Transverse colon (tissue), 4 donors: ENCODE measurements around the gene RIPOR3. TPM values are rescaled to one million over a fixed set of nuclear protein-coding genes. Genes with fewer than 3 reads are reported as not detected.
A peak's percentile ranks its signal among the peaks of the same experiment; 100 is the strongest.

Experiments used
- DNase-seq: peaks from one replicate; pipeline ENCODE4 v3.0.0-alpha.2; 2019
- H3K27ac ChIP-seq, 4 donors: fragments of 200-600 bp; sonication (generic); 2 replicates each; pipeline ENCODE4 v1.5.1; 2016 to 2018; ENCODE audit warnings: inconsistent platforms in 4 of 4
- H3K27me3 ChIP-seq: fragments of 200-600 bp; sonication (generic); 2 replicates; pipeline ENCODE4 v1.5.1; 2017; ENCODE audit warnings: inconsistent platforms
- H3K36me3 ChIP-seq, 4 donors: fragments of 200-600 bp; sonication (generic); 2 replicates each; pipeline ENCODE4 v1.5.1; 2017 to 2019; ENCODE audit warnings: inconsistent platforms in 4 of 4
- H3K4me1 ChIP-seq, 4 donors: fragments of 200-600 bp; sonication (generic); 2 replicates each; pipeline ENCODE4 v1.5.1; 2017 to 2020; ENCODE audit warnings: inconsistent platforms in 4 of 4
- H3K4me3 ChIP-seq, 4 donors: fragments of 200-600 bp; sonication (generic); 1 replicate in 1 of 4; 2 replicates in 3 of 4; pipeline versions ENCODE4 v1.5.1 to v1.6.1; 2017 to 2019; ENCODE audit warnings: inconsistent platforms in 4 of 4
- H3K9me3 ChIP-seq, 2 donors: fragments of 200-600 bp; sonication (generic); 2 replicates each; pipeline ENCODE4 v1.5.1; 2017 to 2019; ENCODE audit warnings: inconsistent platforms in 2 of 2
- CTCF ChIP-seq, 5 experiments: fragments of 200-600 bp in 3 of 5; fragments of 450-650 bp in 2 of 5; sonication (generic) in 3 of 5; IDR thresholded peaks; 1 replicate in 2 of 5; 2 replicates in 3 of 5; pipeline ENCODE4 v1.5.1; 2016 to 2017; ENCODE audit warnings: antibody characterized with exemption in 5 of 5, inconsistent platforms in 3 of 5, mild to moderate bottlenecking in 2 of 5, moderate library complexity in 1 of 5
- EP300 ChIP-seq: sonication (generic); formaldehyde crosslinking; IDR thresholded peaks from one replicate; pipeline ENCODE4 v1.6.1; 2017; ENCODE audit warnings: antibody characterized with exemption, low read depth
- POLR2A ChIP-seq: fragments of 450-650 bp; IDR thresholded peaks from one replicate; pipeline ENCODE4 v1.6.1; 2016; ENCODE audit warnings: antibody characterized with exemption, mild to moderate bottlenecking, moderate library complexity
- POLR2AphosphoS5 ChIP-seq, 3 donors: sonication (generic); formaldehyde crosslinking; IDR thresholded peaks; one replicate each; pipeline ENCODE4 v1.6.1; 2016; ENCODE audit warnings: antibody characterized with exemption in 3 of 3
- WGBS, 2 donors: methylation state at CpG; one replicate each; pipeline ENCODE4 v1.1.5; 2018; ENCODE audit warnings: low coverage in 1 of 2; 5-methylcytosine and 5-hydroxymethylcytosine counted together
- in situ Hi-C, 4 donors: fragments of 200-750 bp; cut with MboI; loops; one replicate each; pipeline versions ENCODE4 v1.15.0 to v1.15.1; 2017; ENCODE audit warnings: low sequenced_read_pairs in 3 of 4, low pct_ligation_motif_present in 1 of 4, low pct_unique_long_range_greater_than_20kb in 1 of 4
- intact Hi-C: fragments of 100-400 bp; cut with DNase I; formaldehyde crosslinking; loops from one replicate; pipeline ENCODE4 v1.15.1; 2023; ENCODE audit warnings: low total_unique reads
- total RNA-seq, 4 donors: library from RNA; depleted of rRNA; stranded (reverse); fragments of >200 nt; gene quantifications; one replicate each; pipeline ENCODE4 v1.1.0, GENCODE V29; 2016

The RIPOR3 gene
- total RNA-seq, 4 donors from 2014 or later, result 4.6 to 15.7 (median 8.7) TPM

GRCh38 chr20:50689864-50690649, 1.3 kb downstream of the RIPOR3 start:
- Histone ChIP-seq H3K4me1 (peaks cover 0 to 18% (median 6%) of the 10 kb centered on the region in 4 donors), H3K4me3 (peak overlapping the region in 3 of 4 donors; percentile 24 to 53 (median 32)), H3K27ac (peak overlapping the region; percentile 70 to 78 (median 74)), H3K9me3 (no peaks in the 10 kb centered on the region), H3K27me3 (peaks cover 32% of the 10 kb centered on the region), H3K36me3 (no peaks in the 10 kb centered on the region)
- 6 to 40% methylated on average over 6 to 10 of the region's 10 CpGs for WGBS, 2 donors
- intact Hi-C loops (no loop called here), in situ Hi-C loops (no loop called here)
- no peak for DNase-seq
- TF ChIP-seq POLR2AphosphoS5 (IDR thresholded peaks at IDR 0.05), result no peak
- no peak for TF ChIP-seq EP300
- TF ChIP-seq POLR2A, result no peak
- no peak for TF ChIP-seq CTCF (IDR thresholded peaks at IDR 0.05)

- Histone ChIP-seq H3K9me3 (no peaks in the 10 kb centered on the region), H3K4me1 (peaks cover 0 to 18% (median 6%) of the 10 kb centered on the region in 4 donors), H3K27ac (no peak overlapping the region), H3K4me3 (no peak overlapping the region), H3K27me3 (peaks cover 30% of the 10 kb centered on the region), H3K36me3 (no peaks in the 10 kb centered on the region)
- in situ Hi-C loops (no loop called here), intact Hi-C loops (no loop called here)
- no peak for DNase-seq
- TF ChIP-seq CTCF (IDR thresholded peaks at IDR 0.05), result no peak
- TF ChIP-seq POLR2A, result no peak
- TF ChIP-seq EP300, result no peak
- no peak for TF ChIP-seq POLR2AphosphoS5 (IDR thresholded peaks at IDR 0.05)
- WGBS, 2 donors, result 63 to 79% methylated on average over 2 to 8 of the region's 8 CpGs
Measured at GRCh38 chr20:50688256-50688975, 2.9 kb downstream of the RIPOR3 start.

- no peak overlapping the region for H3K4me3 ChIP-seq
- peaks cover 19% of the 10 kb centered on the region for H3K27me3 ChIP-seq
- in situ Hi-C loops, result no loop called here
- TF ChIP-seq EP300 (no peak), CTCF (IDR thresholded peaks at IDR 0.05) (no peak), POLR2AphosphoS5 (IDR thresholded peaks at IDR 0.05) (no peak), POLR2A (no peak)
- H3K9me3 ChIP-seq, result no peaks in the 10 kb centered on the region
- intact Hi-C loops, result no loop called here
- WGBS, 2 donors, result 72 to 92% methylated on average over 8 to 10 of the region's 10 CpGs
- H3K27ac ChIP-seq, result peak overlapping the region in 1 of 4 donors; percentile 2
- no peaks in the 10 kb centered on the region for H3K36me3 ChIP-seq
- peaks cover 0 to 12% (median 4%) of the 10 kb centered on the region in 4 donors for H3K4me1 ChIP-seq
- no peak for DNase-seq
Measured at GRCh38 chr20:50686821-50687220, 4.5 kb downstream of the RIPOR3 start.

- 82% methylated on average over 6 of the region's 6 CpGs; no CpG with 5 or more reads in 1 of the 2 donors for WGBS, 2 donors
- Histone ChIP-seq H3K27ac (no peak overlapping the region), H3K4me3 (no peak overlapping the region), H3K9me3 (no peaks in the 10 kb centered on the region), H3K36me3 (no peaks in the 10 kb centered on the region), H3K4me1 (peaks cover 0 to 3% (median 0%) of the 10 kb centered on the region in 4 donors), H3K27me3 (no peaks in the 10 kb centered on the region)
- TF ChIP-seq POLR2A (no peak), POLR2AphosphoS5 (IDR thresholded peaks at IDR 0.05) (no peak), EP300 (no peak), CTCF (IDR thresholded peaks at IDR 0.05) (no peak)
- in situ Hi-C loops, result no loop called here
- DNase-seq, result no peak
- intact Hi-C loops, result no loop called here
Measured at GRCh38 chr20:50683570-50683969, 7.8 kb downstream of the RIPOR3 start.
